Kidney (tissue), 14 donors: ENCODE results near the gene UBE2D4. TPM values are rescaled to one million over a fixed set of nuclear protein-coding genes. Genes with fewer than 3 reads are reported as not detected.

ENCODE experiments used
- DNase-seq, 5 donors: peaks; one replicate each; pipeline ENCODE4 v3.0.0-alpha.2; 2013 to 2020
- FAIRE-seq: peaks from 2 replicates; lab custom pipeline; 2012; peaks lifted over from hg19 to GRCh38; lab: Jason Lieb, UNC
- H3K27ac ChIP-seq, 2 donors: one replicate each; pipeline ENCODE4 v1.7.0; 2013; ENCODE audit warnings: low read depth in 2 of 2, low read length in 2 of 2, inconsistent platforms in 1 of 2
- H3K27me3 ChIP-seq: one replicate; pipeline ENCODE4 v1.7.1; 2013; ENCODE audit warnings: low read length, inconsistent platforms; ENCODE audit not compliant: control insufficient read depth, insufficient read depth
- H3K36me3 ChIP-seq, 3 donors: one replicate each; pipeline versions ENCODE4 v1.7.0 to v1.7.1; 2013; ENCODE audit warnings: low read length in 3 of 3, control low read depth in 1 of 3, inconsistent platforms in 1 of 3; ENCODE audit not compliant: insufficient read depth in 3 of 3, control insufficient read depth in 2 of 3
- H3K4me1 ChIP-seq, 3 donors: one replicate each; pipeline versions ENCODE4 v1.7.0 to v1.7.1; 2013; ENCODE audit warnings: low read length in 3 of 3, inconsistent platforms in 1 of 3, low read depth in 1 of 3; ENCODE audit not compliant: control insufficient read depth in 2 of 3, insufficient read depth in 2 of 3
- H3K4me3 ChIP-seq, 3 donors: one replicate each; pipeline versions ENCODE4 v1.7.0 to v1.8.1; 2013; ENCODE audit warnings: low read length in 3 of 3, control low read depth in 1 of 3, inconsistent platforms in 1 of 3
- H3K9ac ChIP-seq, 3 donors: one replicate each; pipeline versions ENCODE4 v1.7.0 to v1.7.1; 2013; ENCODE audit warnings: low read length in 3 of 3, control low read depth in 1 of 3, inconsistent platforms in 1 of 3
- H3K9me3 ChIP-seq, 3 donors: one replicate each; pipeline versions ENCODE4 v1.7.0 to v1.7.1; 2013; ENCODE audit warnings: low read length in 3 of 3, control low read depth in 1 of 3, inconsistent platforms in 1 of 3; ENCODE audit not compliant: control insufficient read depth in 2 of 3, insufficient read depth in 1 of 3
- CTCF ChIP-seq: IDR thresholded peaks from 3 replicates; pipeline ENCODE4 v1.5.1; 2012; ENCODE audit warnings: mild to moderate bottlenecking, moderate library complexity, borderline replicate concordance; ENCODE audit not compliant: insufficient read depth; ENCODE audit errors: extremely low read depth
- intact Hi-C: fragments of 100-400 bp; cut with DNase I; formaldehyde crosslinking; loops from one replicate; pipeline ENCODE4 v1.11.1; 2022
- polyA plus RNA-seq: library from polyadenylated mRNA; stranded (reverse); fragments of 350-450 nt; fragmentation: Illumina TruSeq; extraction: RNeasy Lipid Tissue Mini Kit (QIAGEN cat#74804); gene quantifications from one replicate; pipeline ENCODE4 v1.2.3, GENCODE V29; 2014; ENCODE audit warnings: low read depth, low replicate concordance; ENCODE audit not compliant: insufficient read depth
- total RNA-seq: library from RNA; stranded (reverse); fragmentation: NEBNext Ultra II Directional; extraction: Animal tissue kit (Norgen Biotek cat#: 25700); gene quantifications from one replicate; pipeline ENCODE4 v1.2.1, GENCODE V29; 2021
- donor health status: control.
- donor health status: control.
- donor health status: control.
- donor health status: control.
- donor health status: control.
- donor health status: DM: yes; HTN: yes; CAD: no.
- donor health status: Normal renal cell carcinoma (clear cell type).

Gene UBE2D4
- total and polyA plus RNA-seq, 2 donors from 2014 or later: 21.4 to 27.8 TPM

- Histone ChIP-seq H3K27me3 (no peaks in the 10 kb centered on the region), H3K36me3 (peaks cover 3 to 59% (median 51%) of the 10 kb centered on the region in 3 donors), H3K9ac (no peak overlapping the region), H3K4me1 (no peaks in the 10 kb centered on the region), H3K27ac (no peak overlapping the region), H3K9me3 (no peaks in the 10 kb centered on the region), H3K4me3 (no peak overlapping the region)
- FAIRE-seq (no peak), DNase-seq (no peak)
- no peak for TF ChIP-seq CTCF
- intact Hi-C loops: no loop called here
Measured at GRCh38 chr7:43880596-43880995, 45.6 kb upstream of the UBE2D4 start.

- intact Hi-C loops: no loop called here
- DNase-seq: no peak
- Histone ChIP-seq H3K9ac (no peak overlapping the region), H3K9me3 (no peaks in the 10 kb centered on the region), H3K4me1 (no peaks in the 10 kb centered on the region), H3K36me3 (peaks cover 3 to 36% (median 30%) of the 10 kb centered on the region in 3 donors), H3K27ac (no peak overlapping the region), H3K4me3 (no peak overlapping the region), H3K27me3 (no peaks in the 10 kb centered on the region)
- FAIRE-seq: no peak
- TF ChIP-seq CTCF: no peak
Measured at GRCh38 chr7:43884209-43884608, 42.0 kb upstream of the UBE2D4 start.

GRCh38 chr7:43884617-43885016 is 41.6 kb upstream of the UBE2D4 start:
- Histone ChIP-seq H3K4me3 (no peak overlapping the region), H3K27me3 (no peaks in the 10 kb centered on the region), H3K9ac (no peak overlapping the region), H3K4me1 (peaks cover 0 to 2% (median 0%) of the 10 kb centered on the region in 3 donors), H3K9me3 (no peaks in the 10 kb centered on the region), H3K27ac (no peak overlapping the region), H3K36me3 (peaks cover 3 to 33% (median 29%) of the 10 kb centered on the region in 3 donors)
- FAIRE-seq: no peak
- DNase-seq: no peak
- TF ChIP-seq CTCF: no peak
- intact Hi-C loops: no loop called here
